ENCODE data around the gene SIRPB2.

The SIRPB2 gene

GRCh38 chr20:1437235-1437904 lies 53.9 kb downstream of the SIRPB2 start:
- peak; percentile 7 for DNase-seq

GRCh38 chr20:1436263-1436662 lies 55.0 kb downstream of the SIRPB2 start:
- no peak for DNase-seq

GRCh38 chr20:1435337-1435699 lies 55.9 kb downstream of the SIRPB2 start:
- no peak for DNase-seq

GRCh38 chr20:1434571-1435336 lies 56.5 kb downstream of the SIRPB2 start:
- no peak for DNase-seq

- no peak for DNase-seq
These were observed 60.1 kb downstream of the SIRPB2 start for GRCh38 chr20:1431158-1431557.

GRCh38 chr20:1430004-1430451 lies 61.2 kb downstream of the SIRPB2 start:
- DNase-seq: no peak

GRCh38 chr20:1429143-1429728 lies 62.0 kb downstream of the SIRPB2 start:
- DNase-seq: no peak

GRCh38 chr20:1427457-1428054 lies 63.7 kb downstream of the SIRPB2 start:
- DNase-seq: peak; percentile 91

- DNase-seq: no peak
These were observed 64.9 kb downstream of the SIRPB2 start for GRCh38 chr20:1426231-1426849.

Measured in DMS79 (cell line).